GM18861 (cell line): ENCODE data around the gene RDX.
"Not testable (repeated sequence)": the region's sequence is repeated elsewhere in the genome, so short reads cannot be mapped to it uniquely, and the experiment has no call there.

ENCODE experiments used
- ATAC-seq: cut with Tn5 transposase; IDR thresholded peaks from one replicate; pipeline ENCODE4 v1.9.1; 2021; ENCODE audit not compliant: unreplicated experiment

The RDX gene

GRCh38 chr11:110207123-110207522 is 89.3 kb downstream of the RDX start:
- no peak for ATAC-seq

DNA sequence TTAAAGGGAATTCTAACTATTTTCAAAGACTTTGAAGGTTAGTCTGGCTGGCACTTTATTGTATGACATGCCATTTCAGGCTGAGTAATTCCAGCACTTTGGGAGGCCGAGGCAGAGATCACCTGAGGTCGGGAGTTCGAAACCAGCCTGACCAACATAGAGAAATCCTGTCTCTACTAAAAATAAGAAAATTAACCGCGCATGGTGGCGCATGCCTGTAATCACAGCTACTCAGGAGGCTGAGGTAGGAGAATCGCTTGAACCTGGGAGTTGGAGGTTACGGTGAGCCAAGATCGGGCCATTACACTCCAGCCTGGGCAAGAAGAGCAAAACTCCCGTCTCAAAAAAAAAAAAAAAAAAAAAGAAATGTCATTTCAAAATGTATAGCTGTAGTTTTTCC is 95.6 kb downstream of the RDX start:
- no peak for ATAC-seq

- ATAC-seq, result no peak
Observed at GRCh38 chr11:110200241-110200640, 96.2 kb downstream of the RDX start.

GRCh38 chr11:110199184-110199981 is 97.0 kb downstream of the RDX start:
- no peak for ATAC-seq

- no peak for ATAC-seq
Observed at GRCh38 chr11:110198031-110198729, 98.2 kb downstream of the RDX start.

DNA sequence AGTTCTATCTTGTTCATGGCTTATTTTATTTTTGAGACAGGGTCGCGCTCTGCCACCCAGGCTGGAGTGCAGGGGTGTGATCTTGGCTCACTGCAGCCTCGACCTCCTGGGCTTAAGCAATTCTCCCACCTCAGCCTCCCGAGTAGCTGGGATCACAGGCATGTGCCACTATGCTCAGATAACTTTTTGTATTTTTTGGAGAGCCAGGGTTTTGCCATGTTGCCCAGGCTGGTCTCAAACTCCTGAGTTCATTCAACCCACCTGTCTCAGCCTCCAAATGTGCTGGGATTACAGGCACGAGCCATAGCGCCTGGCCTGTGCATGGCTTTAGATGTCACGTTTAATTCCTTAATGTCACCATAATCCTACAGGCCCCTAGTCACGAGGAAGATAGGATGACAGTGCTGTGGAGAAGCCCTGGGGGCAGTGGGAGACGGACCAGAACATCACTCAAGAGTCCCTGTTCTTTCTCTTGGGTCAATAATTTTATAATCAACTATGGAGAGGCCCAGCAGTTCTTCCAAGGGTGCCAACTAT is 99.5 kb downstream of the RDX start:
- no peak for ATAC-seq

DNA sequence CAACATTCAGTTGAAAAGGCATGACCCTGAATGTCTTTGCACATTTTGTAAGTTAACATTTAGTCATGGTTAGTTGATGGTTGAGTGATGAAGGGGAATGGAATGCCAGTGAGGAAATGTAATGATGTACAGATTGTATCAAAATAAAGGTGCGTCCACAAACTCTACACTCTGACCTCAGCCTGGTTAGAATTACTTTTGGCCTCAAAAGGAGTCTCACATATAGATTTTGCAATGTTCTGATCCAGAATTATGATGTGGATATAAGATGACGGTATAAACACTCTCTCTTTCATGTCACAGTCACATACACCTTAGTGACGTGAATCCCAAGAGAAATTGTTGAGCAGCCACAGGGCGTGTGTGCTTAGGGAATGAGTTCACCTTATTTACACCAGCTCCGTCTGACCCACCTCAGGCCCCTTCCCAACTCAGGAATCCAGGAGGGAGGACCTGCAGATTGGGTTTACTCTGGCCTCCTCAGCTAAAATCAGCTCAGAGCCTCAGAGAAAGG is 100.1 kb downstream of the RDX start:
- no peak for ATAC-seq

- not testable (repeated sequence) for ATAC-seq
Observed at GRCh38 chr11:110194211-110194766, 102.1 kb downstream of the RDX start.

DNA sequence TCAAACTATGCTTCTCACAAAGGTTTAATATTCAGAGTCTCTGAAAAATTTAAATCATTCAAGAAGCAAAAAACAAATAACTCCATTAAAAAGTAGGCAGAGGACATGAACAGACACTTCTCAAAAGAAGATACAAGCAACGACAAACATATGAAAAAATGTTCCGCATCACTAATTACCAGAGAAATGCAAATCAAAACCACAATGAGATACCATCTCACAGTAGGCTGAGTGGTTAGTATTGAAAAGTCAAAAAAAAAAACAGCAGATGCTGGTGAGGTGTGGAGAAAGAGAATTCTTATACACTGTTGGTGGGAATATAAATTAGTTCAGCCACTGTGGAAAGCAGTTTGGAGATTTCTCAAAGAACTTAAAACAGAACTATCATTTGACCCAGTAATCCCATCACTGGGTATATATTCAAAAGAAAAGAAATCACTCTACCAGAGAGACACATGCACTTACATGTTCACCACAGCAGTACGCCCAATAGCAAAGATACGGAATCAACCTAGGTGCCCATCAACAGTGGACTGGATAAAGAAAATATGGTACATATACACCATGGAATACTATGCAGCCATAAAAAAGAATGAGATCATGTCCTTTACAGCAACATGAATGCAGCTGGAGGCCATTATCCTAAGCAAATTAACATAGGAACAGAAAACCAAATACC is 103.7 kb downstream of the RDX start:
- ATAC-seq, result peak; percentile 82

GRCh38 chr11:110190885-110191284 is 105.5 kb downstream of the RDX start:
- ATAC-seq, result no peak

DNA sequence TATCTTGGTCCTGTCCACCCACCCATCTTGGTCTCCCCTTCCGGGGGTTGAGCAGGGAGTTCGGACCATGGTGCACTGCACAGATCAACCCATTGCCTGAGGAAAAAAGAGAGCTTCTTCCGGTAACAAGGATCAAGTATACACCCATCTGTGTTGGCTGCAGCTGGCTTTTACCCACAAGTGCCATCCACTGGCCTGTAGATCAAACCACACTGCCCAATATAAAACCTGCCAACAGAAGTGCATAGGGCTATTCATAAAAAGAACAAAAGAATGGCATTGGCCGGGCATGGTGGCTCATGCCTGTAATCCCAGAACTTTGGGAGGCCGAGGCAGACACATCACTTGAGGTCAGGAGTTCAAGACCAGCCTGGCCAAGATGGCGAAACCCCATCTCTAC is 108.7 kb downstream of the RDX start:
- ATAC-seq, result no peak

DNA sequence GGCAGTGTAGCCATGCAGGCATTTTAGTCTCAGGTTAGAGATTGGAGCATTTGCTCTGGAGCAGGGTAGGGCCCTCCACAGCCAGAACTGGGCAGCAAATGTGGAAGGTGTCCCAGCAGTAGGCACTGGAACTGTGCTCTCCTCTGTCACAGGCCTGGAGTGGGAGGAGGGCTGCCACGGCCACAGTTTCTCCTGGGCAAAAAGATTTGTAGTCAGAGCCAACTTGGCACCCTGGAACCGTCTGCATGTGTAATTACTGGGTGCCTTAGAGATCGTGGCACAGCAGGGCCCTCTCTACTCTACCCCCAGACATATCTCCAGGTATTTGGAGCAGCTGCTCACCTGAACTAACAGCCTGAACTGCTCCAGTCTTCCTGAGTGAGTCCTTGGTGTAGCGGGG is 109.5 kb downstream of the RDX start:
- ATAC-seq, result no peak

DNA sequence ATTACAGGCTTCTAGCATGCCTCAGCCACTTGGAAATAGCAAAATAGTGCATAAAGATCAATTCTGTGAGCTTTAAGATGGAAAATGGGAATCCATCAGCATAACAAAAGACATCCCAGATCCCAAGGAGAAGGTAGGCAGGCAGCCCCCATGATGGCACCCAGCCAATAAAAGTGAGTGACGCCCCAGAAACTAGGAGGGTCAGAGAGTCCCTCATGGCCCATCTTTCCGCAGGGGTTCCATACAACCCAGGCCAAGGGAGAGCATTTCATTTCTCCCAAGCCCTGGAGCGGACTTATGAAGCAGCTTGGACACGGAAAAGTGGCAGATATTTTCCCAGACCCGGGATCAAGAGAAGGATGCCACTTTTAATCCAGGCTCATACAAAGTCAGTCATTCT is 110.0 kb downstream of the RDX start:
- ATAC-seq, result no peak

GRCh38 chr11:110185599-110185998 is 110.8 kb downstream of the RDX start:
- ATAC-seq, result no peak

- ATAC-seq, result no peak
Observed at GRCh38 chr11:110185121-110185591, 111.3 kb downstream of the RDX start.

DNA sequence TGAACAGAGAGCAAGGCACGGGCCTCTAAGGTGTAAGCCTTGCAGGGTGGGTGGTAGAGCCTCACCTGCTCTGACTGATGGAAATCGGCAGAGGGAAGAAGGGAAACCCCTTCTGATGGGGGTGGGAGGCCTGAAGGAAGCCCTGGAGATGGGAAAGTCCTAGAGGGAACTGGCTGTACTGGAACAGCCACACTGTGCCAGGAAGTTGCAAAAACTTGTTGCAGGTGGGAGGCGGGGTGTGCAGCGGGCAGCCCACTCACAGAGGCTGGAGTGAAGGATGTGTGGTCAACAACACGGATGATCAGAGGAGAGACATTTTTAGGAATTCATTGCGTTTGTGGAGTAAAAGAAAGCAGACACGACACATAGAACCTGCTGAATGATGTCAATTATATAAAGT is 112.0 kb downstream of the RDX start:
- no peak for ATAC-seq

- ATAC-seq, result no peak
Observed at GRCh38 chr11:110182886-110183285, 113.5 kb downstream of the RDX start.

- no peak for ATAC-seq
Observed at GRCh38 chr11:110179064-110179463, 117.3 kb downstream of the RDX start.

DNA sequence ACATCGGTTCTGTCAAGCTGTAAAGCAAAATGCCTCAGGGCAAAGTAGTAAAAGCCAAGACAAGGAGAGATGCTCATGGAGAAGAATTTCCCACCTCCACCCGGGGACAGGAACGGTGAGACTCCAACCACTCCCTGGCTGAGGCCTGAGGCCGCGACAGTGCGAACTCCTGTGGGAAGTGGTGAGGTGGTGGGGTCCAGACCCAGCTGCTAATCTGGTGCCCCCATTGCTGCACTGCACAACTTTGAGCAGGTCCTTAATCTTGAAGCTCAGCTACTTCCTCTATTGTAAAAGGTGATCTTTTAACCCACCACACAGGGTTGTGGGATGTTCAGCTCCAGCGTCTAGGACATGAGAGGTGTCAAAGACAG is 119.3 kb downstream of the RDX start:
- ATAC-seq, result no peak

GRCh38 chr11:110176366-110177085 is 119.9 kb downstream of the RDX start:
- no peak for ATAC-seq
